ENCODE results near the gene ERG28.

GRCh38 chr14:75619548-75619947 is 41.1 kb downstream of the ERG28 start:
- no peak for TF ChIP-seq POLR2A (IDR thresholded peaks at IDR 0.05; ENCODE audit: low read depth, low read length)
- no peak for TF ChIP-seq SPI1 (IDR thresholded peaks at IDR 0.05; ENCODE audit: low read depth, low read length)

Measured in GM12891 (cell line).